AG08396 (cell line): ENCODE measurements around the gene ILRUN.
"Not testable (repeated sequence)": the region's sequence is repeated elsewhere in the genome, so short reads cannot be mapped to it uniquely, and the experiment has no call there.

Experiments used
- DNase-seq: peaks from one replicate; pipeline ENCODE4 v3.0.0; 2012; ENCODE audit warnings: low spot score, mixed read lengths

ILRUN gene

GRCh38 chr6:34697544-34697836, 923 bp upstream of the ILRUN start:
- DNase-seq: no peak

DNA sequence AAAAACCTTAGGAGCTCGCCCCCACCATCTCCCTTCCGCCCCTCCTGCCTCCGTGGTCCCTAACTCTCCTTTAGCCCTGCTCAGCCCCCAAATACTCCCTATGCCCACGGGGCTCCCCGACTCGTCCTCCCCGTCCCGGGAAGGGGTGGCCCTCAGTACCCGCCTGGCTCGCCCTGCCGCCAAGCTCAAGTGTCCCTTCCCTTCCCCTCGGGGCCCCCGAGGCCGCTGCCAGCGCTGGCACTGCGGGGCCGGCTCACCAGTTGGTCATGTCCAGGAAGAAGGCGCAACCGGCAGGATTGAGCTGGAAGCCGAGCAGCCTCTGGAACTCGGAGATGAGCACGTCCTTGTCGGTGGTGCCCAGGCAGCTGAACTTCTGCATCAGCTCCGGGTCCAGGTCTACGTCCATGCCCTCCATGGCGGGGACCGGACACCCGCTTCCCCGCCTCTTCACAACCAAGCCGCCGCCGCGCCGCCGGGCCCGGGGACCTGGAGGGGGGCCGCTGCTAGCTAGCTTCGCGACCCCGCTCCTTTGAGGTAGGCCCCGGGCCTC, 303 bp downstream of the ILRUN start:
- no peak for DNase-seq

GRCh38 chr6:34695729-34696188, 808 bp downstream of the ILRUN start:
- DNase-seq: no peak

DNA sequence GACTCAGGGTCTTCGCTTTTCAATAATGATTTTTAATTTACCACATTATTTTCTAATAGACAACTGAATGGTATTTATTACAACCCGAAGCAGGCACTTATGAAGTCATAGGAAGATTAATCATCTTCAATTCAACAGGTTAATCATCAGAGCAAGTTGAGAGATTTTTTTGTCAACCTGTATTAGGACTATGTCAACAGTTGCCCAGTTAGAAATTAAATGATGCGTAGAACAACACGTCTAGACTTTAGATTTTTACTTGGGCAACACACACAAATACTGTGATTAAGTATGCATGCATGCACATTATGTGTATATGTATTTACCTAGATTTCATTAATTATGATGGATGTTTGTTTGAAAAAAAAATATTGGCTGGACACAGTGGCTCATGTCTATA, 4.3 kb downstream of the ILRUN start:
- DNase-seq: no peak

DNA sequence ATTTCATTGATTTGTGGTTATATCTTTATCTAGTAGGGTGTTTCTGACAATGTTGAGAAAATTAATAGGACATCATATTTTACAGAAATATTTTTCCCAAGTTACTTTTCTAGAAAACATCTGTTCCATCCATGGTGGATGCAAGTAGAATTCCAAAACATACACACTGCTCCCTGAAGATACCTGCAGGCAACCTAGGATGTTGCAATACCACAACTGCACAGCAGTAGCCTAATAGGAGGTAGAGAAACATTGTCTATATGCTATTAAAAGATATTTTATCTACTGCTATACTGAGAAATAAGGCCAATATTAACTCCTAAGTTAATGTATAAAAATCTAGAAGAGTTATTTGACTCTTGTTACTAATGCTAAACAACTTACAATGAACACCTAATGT, 6.8 kb downstream of the ILRUN start:
- no peak for DNase-seq

GRCh38 chr6:34688956-34689355, 7.6 kb downstream of the ILRUN start:
- DNase-seq: no peak

DNA sequence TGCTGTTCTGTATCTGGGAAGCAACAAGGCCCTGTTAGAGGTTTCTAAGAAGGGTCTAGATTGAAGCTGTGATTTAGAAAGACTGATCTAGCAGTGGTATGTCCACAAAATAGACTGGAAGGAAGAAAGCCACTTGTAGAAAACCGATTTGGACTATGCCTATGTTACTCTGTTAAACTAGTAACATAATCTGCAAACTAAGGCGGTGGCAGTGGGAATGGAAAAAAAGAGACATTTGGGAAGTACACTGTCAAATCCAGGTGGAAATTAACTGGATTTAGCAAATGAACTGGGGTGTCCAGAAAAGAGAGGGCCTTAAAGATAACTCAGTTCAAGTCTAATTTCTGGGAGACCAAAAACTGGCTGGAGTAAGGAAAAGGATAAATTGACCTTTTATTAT, 11.6 kb downstream of the ILRUN start:
- DNase-seq: no peak

DNA sequence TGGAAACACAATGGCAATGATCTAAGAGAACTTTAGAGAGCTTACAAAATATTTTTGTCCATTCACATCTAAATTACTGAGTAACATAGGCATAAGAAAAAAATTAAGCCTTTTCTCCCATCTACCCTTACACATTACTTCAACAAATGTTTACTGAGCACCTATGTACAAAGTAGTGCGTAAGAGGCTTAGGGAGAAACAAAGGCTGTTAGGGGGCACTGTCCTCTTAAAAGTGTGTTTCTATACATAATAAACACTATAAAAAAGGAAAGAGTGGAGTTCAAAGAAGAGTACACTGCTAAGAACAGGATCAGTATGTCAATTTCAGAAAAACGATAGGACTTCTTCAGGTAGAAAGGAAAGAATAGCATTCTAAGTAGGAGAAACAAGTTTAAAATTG, 12.2 kb downstream of the ILRUN start:
- no peak for DNase-seq

- DNase-seq: no peak
Measured at GRCh38 chr6:34680802-34681515, 15.6 kb downstream of the ILRUN start.

DNA sequence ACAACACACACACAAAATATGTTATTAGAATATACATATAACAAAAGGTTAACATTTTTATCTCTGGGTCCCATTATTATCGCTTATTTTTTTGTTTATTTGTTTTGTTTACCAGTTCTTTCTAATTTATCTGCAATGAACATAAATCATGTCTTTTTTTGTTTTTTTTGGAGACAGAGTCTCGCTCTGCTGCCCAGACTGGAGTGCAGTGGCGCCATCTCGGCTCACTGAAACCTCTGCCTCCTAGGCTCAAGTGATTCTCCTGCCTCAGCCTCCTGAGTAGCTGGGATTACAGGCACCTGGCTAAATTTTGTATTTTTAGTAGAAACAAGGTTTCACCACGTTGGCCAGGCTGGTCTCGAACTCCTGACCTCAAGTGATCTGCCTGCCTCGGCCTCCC, 16.3 kb downstream of the ILRUN start:
- not testable (repeated sequence) for DNase-seq

GRCh38 chr6:34679552-34680253, 16.9 kb downstream of the ILRUN start:
- no peak for DNase-seq

DNA sequence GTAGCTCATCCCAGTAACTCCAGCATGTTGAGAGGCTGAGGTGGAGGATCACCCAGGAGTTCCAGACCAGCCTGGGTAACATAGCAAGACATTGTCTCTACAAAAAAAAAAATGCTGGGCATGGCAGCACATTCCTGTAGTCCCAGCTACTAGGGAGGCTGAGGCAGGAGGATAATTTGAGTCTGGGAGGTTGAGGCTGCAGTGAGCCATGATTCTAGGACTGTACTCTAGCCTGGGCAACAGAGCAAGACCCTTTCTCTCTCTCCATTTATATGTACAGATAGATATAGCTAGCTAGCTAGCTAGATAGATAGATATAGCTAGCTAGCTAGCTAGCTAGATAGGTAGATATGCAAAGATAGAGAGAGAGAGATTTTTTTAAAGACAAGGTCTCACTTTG, 20.4 kb downstream of the ILRUN start:
- DNase-seq: no peak

- DNase-seq: not testable (repeated sequence)
Measured at GRCh38 chr6:34674930-34675329, 21.6 kb downstream of the ILRUN start.

- DNase-seq: no peak
Measured at GRCh38 chr6:34674268-34674639, 22.3 kb downstream of the ILRUN start.

DNA sequence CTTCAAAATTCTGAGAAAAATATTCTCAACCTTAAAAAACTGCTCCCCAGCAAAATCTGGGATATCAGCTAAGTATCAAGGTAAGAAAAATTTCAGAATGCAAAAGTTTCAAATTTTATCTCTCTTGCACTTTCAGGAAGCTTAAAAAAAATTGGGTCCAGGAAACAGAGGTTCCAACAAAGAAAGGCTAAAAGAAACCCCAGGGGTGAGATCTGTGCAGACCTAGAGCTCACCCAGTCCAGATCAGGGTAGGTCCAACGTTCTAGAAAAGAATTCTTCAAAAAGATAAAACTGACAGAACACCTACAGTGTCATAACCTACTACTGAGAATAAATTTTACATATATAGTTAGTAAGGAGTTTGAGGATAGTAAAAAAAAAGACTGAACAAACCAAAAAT, 23.5 kb downstream of the ILRUN start:
- no peak for DNase-seq

DNA sequence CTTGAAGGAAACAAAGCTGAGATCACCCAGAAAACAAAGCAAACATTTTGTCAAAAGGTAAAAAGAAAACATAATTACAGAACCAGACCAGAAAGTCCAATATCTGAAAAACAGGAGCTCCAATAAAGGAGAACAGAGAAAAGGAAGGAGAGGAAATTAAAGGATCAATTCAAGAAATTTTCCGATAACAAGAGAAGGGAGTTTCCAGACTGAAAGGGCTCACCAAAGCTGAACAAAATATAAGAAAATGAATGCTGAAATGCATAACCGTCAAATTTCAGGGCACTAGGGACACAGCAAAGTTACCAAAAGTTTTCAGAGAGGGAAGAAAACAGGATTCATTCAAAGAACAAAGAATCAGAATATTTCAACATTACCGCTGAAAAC, 23.9 kb downstream of the ILRUN start:
- DNase-seq: no peak

DNA sequence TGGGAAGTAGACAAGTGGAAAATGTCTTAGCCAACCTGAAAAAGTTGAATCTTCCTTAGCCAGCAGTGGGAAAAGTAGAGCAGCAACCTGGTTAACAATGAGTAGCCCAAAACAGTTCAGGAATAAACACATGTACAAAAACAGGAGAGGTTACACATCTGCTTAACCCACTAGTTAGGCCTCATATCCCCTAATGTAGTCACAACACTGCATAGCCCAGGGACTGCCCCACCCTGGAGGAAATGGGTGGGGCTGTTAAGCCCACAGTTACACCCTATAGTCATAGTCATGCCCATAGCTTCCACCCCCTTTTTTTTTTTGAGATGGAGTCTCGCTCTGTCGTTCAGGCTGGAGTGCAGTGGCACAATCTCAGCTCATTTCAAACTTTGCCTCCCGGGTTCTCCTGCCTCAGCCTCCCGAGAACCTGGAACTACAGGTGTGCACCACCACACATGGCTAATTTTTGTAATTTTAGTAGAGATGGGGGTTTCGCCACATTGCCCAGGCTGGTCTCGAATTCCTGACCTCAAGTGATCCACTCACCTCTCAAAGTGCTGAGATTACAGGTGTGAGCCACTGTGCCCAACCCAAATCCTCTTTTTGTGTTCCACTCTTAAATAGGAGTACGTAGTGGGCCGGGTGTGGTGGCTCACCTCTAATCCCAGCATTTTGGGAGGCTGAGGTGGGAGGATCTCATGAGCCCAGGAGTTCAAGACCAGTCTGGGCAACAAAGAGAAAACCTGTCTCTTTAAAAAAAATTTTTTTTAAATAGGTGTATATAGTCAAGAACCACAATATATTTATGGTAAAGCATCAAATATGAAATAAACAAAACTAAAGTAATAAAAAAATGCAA, 24.5 kb downstream of the ILRUN start:
- peak; percentile 45 for DNase-seq

- DNase-seq: no peak
Measured at GRCh38 chr6:34671367-34671766, 25.2 kb downstream of the ILRUN start.

- not testable (repeated sequence) for DNase-seq
Measured at GRCh38 chr6:34668799-34669198, 27.8 kb downstream of the ILRUN start.

DNA sequence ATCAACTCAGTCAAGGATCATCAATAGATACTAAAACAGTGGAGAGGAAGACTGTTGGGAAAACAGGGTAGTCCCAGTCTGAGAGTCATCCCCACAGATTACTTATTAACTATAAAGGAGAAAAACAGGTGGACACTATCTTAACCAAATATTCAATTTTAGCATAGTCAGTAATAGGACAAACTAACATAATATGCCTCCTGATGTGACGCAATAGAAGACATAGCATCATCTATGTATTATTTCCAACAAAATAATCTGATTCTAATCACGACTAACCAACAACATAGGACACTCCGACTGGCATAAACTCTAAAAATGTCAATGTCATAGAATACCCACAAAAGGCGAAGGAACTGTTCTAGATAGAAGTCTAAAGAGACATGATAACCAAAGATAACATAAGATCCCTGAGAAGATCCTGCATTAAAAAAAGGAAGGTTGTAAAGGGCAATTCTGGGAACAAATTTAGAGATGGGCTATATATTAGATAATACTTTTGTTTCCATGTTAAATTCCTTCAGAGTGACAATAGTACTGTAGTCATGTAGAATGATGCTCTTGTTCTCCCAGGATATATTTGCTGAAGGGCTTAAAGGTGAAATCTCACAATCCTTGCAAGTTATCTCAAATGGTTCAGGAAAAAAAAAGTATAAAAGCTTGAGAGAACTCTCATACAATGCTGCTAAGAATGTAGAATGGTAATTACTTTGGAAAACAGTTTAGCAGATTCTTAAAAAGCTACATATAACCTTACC, 28.9 kb downstream of the ILRUN start:
- no peak for DNase-seq

- DNase-seq: no peak
Measured at GRCh38 chr6:34665019-34665418, 31.5 kb downstream of the ILRUN start.
